Neuronal stem cell (in vitro differentiated cells): ENCODE data around the gene NRG2. TPM values are rescaled to one million over a fixed set of nuclear protein-coding genes. Genes with fewer than 3 reads are reported as not detected.

Experiments used
- DNase-seq: peaks from one replicate; pipeline ENCODE4 v3.0.0-alpha.2; 2013; ENCODE audit warnings: low spot score
- H2AFZ ChIP-seq: one replicate; pipeline ENCODE4 v1.6.1; 2013; ENCODE audit warnings: mild to moderate bottlenecking, low read length, inconsistent platforms
- H2AK5ac ChIP-seq: 2 replicates; pipeline ENCODE4 v1.6.1; 2013; ENCODE audit warnings: low read depth, mild to moderate bottlenecking, inconsistent platforms, low read length, moderate library complexity, mixed read lengths
- H2BK120ac ChIP-seq: 2 replicates; pipeline ENCODE4 v1.6.1; 2013; ENCODE audit warnings: low read depth, mild to moderate bottlenecking, inconsistent platforms, low read length, moderate library complexity, mixed read lengths
- H2BK12ac ChIP-seq: one replicate; pipeline ENCODE4 v1.6.1; 2013; ENCODE audit warnings: low read length, inconsistent platforms
- H2BK15ac ChIP-seq: 2 replicates; pipeline ENCODE4 v1.6.1; 2013; ENCODE audit warnings: mild to moderate bottlenecking, low read length, inconsistent platforms, mixed read lengths
- H2BK5ac ChIP-seq: one replicate; pipeline ENCODE4 v1.6.1; 2013; ENCODE audit warnings: inconsistent platforms, mild to moderate bottlenecking, low read length, moderate library complexity
- H3K14ac ChIP-seq: one replicate; pipeline ENCODE4 v1.6.1; 2013; ENCODE audit warnings: low read length, inconsistent platforms
- H3K18ac ChIP-seq: 2 replicates; pipeline ENCODE4 v1.6.1; 2013; ENCODE audit warnings: low read length, inconsistent platforms
- H3K23ac ChIP-seq: 2 replicates; pipeline ENCODE4 v1.6.1; 2013; ENCODE audit warnings: low read depth, mild to moderate bottlenecking, mixed read lengths, low read length, inconsistent platforms; ENCODE audit not compliant: poor library complexity
- H3K27ac ChIP-seq: replicated peaks from 3 replicates; pipeline ENCODE4 v1.5.1; 2013; ENCODE audit warnings: low read length, inconsistent platforms
- H3K27me3 ChIP-seq, 3 experiments: 2 replicates each; pipeline ENCODE4 v1.6.1; 2013; ENCODE audit warnings: low read length in 3 of 3, mild to moderate bottlenecking in 2 of 3, inconsistent platforms in 1 of 3, low read depth in 1 of 3, mixed read lengths in 1 of 3, moderate library complexity in 1 of 3; ENCODE audit not compliant: control insufficient read depth in 3 of 3, insufficient read depth in 3 of 3
- H3K36me3 ChIP-seq, 2 donors: replicated peaks in 1 of 2; 2 replicates each; pipeline ENCODE4 v1.6.1; 2013; ENCODE audit warnings: low read length in 2 of 2; ENCODE audit not compliant: control insufficient read depth in 2 of 2, insufficient read depth in 2 of 2
- H3K4ac ChIP-seq: 2 replicates; pipeline ENCODE4 v1.6.1; 2013; ENCODE audit warnings: inconsistent platforms, mild to moderate bottlenecking, low read length, moderate library complexity
- H3K4me1 ChIP-seq, 2 donors: 1 replicate in 1 of 2; 2 replicates in 1 of 2; pipeline ENCODE4 v1.6.1; 2013; ENCODE audit warnings: low read length in 2 of 2, low read depth in 1 of 2; ENCODE audit not compliant: control insufficient read depth in 2 of 2, insufficient read depth in 1 of 2
- H3K4me2 ChIP-seq: one replicate; pipeline ENCODE4 v1.6.1; 2013; ENCODE audit warnings: mild to moderate bottlenecking, low read length, inconsistent platforms; ENCODE audit not compliant: insufficient read depth, poor library complexity, severe bottlenecking
- H3K4me3 ChIP-seq, 2 donors: 2 replicates each; pipeline ENCODE4 v1.5.1; 2013; ENCODE audit warnings: low read length in 2 of 2, mild to moderate bottlenecking in 2 of 2, inconsistent platforms in 1 of 2, moderate library complexity in 1 of 2
- H3K79me1 ChIP-seq: one replicate; pipeline ENCODE4 v1.6.1; 2013; ENCODE audit warnings: low read depth, mild to moderate bottlenecking, inconsistent platforms, low read length, moderate library complexity
- H3K9ac ChIP-seq: one replicate; pipeline ENCODE4 v1.6.1; 2013; ENCODE audit warnings: mild to moderate bottlenecking, low read depth, low read length, inconsistent platforms; ENCODE audit not compliant: poor library complexity
- H3K9me3 ChIP-seq, 2 donors: replicated peaks in 1 of 2; 2 replicates each; pipeline versions ENCODE3 to v1.6.1; 2013; ENCODE audit warnings: low read length in 2 of 2, mild to moderate bottlenecking in 2 of 2, inconsistent platforms in 1 of 2, low read depth in 1 of 2, mixed read lengths in 1 of 2, moderate library complexity in 1 of 2; ENCODE audit not compliant: control insufficient read depth in 2 of 2, insufficient read depth in 1 of 2
- H4K8ac ChIP-seq: one replicate; pipeline ENCODE4 v1.6.1; 2013; ENCODE audit warnings: low read depth, mild to moderate bottlenecking, inconsistent platforms, low read length, moderate library complexity
- H4K91ac ChIP-seq: one replicate; pipeline ENCODE4 v1.6.1; 2013; ENCODE audit warnings: low read length, low read depth, mild to moderate bottlenecking, inconsistent platforms; ENCODE audit not compliant: poor library complexity
- WGBS, 2 donors: extraction: QIAGEN DNeasy Blood & Tissue Kit; methylation state at CpG; one replicate each; pipeline ENCODE4 v1.1.7; 2013; ENCODE audit warnings: missing lambda C conversion rate in 2 of 2, mixed read lengths in 1 of 2; ENCODE audit not compliant: insufficient read length in 2 of 2, insufficient replicate concordance in 1 of 2; ENCODE audit errors: extremely low coverage in 2 of 2; 5-methylcytosine and 5-hydroxymethylcytosine counted together
- polyA plus RNA-seq, 2 experiments: library from polyadenylated mRNA; stranded (reverse); fragments of 200-250 nt; gene quantifications; one replicate each; pipeline ENCODE4 v1.2.3, GENCODE V29; 2013

Gene NRG2
- polyA plus RNA-seq (2013, experiment 1 of 2), result 0.11 TPM
- polyA plus RNA-seq (2013, experiment 2 of 2), result 0.12 TPM

- Histone ChIP-seq H3K4ac (no peak within 1 kb of the TSS), H2BK5ac (peak within 1 kb of the TSS; percentile 66), H2BK120ac (peak within 1 kb of the TSS; percentile 47), H3K9ac (peak within 1 kb of the TSS; percentile 91), H3K18ac (peak within 1 kb of the TSS; percentile 93), H2BK15ac (peak within 1 kb of the TSS; percentile 75), H4K8ac (no peak within 1 kb of the TSS), H3K14ac (peak within 1 kb of the TSS; percentile 98), H3K4me1 (peaks cover 8 to 14% of the 10 kb centered on the region in 2 donors), H4K91ac (no peak within 1 kb of the TSS), H3K4me3 (peak within 1 kb of the TSS; percentile 53 to 76), H2BK12ac (peak within 1 kb of the TSS; percentile 58), H3K36me3 (no peaks in the 10 kb centered on the region), H2AFZ (peak within 1 kb of the TSS; percentile 100), H3K4me2 (peak within 1 kb of the TSS; percentile 100), H2AK5ac (no peak within 1 kb of the TSS), H3K9me3 (no peaks in the 10 kb centered on the region), H3K27me3 (peaks cover 12 to 68% (median 52%) of the 10 kb centered on the region in 3 experiments), H3K27ac (no peak within 1 kb of the TSS), H3K79me1 (no peaks in the 10 kb centered on the region), H3K23ac (peak within 1 kb of the TSS; percentile 95)
- peak; percentile 69 for DNase-seq
- no CpG with 5 or more reads among the region's 82 CpGs for WGBS, 2 donors
Measured at GRCh38 chr5:140042643-140043507, at the start of gene NRG2. Gene NRG2, minus strand, starts transcription at chr5:140043299.

GRCh38 chr5:140090251-140090650 lies 47.2 kb upstream of the NRG2 start:
- WGBS, 2 donors, result no CpG with 5 or more reads among the region's 1 CpG

GRCh38 chr5:140084541-140084940 lies 41.4 kb upstream of the NRG2 start:
- Histone ChIP-seq H3K4me2 (no peak overlapping the region), H3K18ac (no peak overlapping the region), H2AK5ac (no peak overlapping the region), H2BK5ac (no peak overlapping the region), H3K9me3 (no peaks in the 10 kb centered on the region), H2BK120ac (no peak overlapping the region), H2AFZ (no peak overlapping the region), H4K8ac (no peak overlapping the region), H3K27ac (no peak overlapping the region), H3K27me3 (peaks cover 0 to 40% (median 2%) of the 10 kb centered on the region in 3 experiments), H3K4me1 (no peaks in the 10 kb centered on the region), H3K4ac (no peak overlapping the region), H3K23ac (no peak overlapping the region), H3K36me3 (no peaks in the 10 kb centered on the region), H3K79me1 (no peaks in the 10 kb centered on the region), H3K4me3 (no peak overlapping the region), H3K9ac (no peak overlapping the region), H2BK12ac (no peak overlapping the region), H3K14ac (no peak overlapping the region), H2BK15ac (no peak overlapping the region), H4K91ac (no peak overlapping the region)
- no peak for DNase-seq
- WGBS, 2 donors, result no CpG with 5 or more reads among the region's 4 CpGs

More at GRCh38 chr5:140090251-140090650, 47.2 kb upstream of the NRG2 start:
- peaks cover 0 to 3% of the 10 kb centered on the region in 2 donors for H3K9me3 ChIP-seq
- no peak overlapping the region for H2BK15ac ChIP-seq
- H3K4me1 ChIP-seq, result no peaks in the 10 kb centered on the region
- no peak overlapping the region for H3K27ac ChIP-seq
- no peak overlapping the region for H2BK120ac ChIP-seq
- H2AK5ac ChIP-seq, result no peak overlapping the region
- H2BK12ac ChIP-seq, result no peak overlapping the region
- H3K4me2 ChIP-seq, result no peak overlapping the region
- H3K4me3 ChIP-seq, result no peak overlapping the region
- H3K4ac ChIP-seq, result no peak overlapping the region
- H3K79me1 ChIP-seq, result no peaks in the 10 kb centered on the region
- DNase-seq, result no peak
- H4K91ac ChIP-seq, result no peak overlapping the region
- no peak overlapping the region for H2BK5ac ChIP-seq
- no peak overlapping the region for H2AFZ ChIP-seq
- no peaks in the 10 kb centered on the region for H3K36me3 ChIP-seq
- no peak overlapping the region for H3K9ac ChIP-seq
- H3K14ac ChIP-seq, result no peak overlapping the region
- peaks cover 0 to 28% (median 0%) of the 10 kb centered on the region in 3 experiments for H3K27me3 ChIP-seq
- H3K18ac ChIP-seq, result no peak overlapping the region
- no peak overlapping the region for H3K23ac ChIP-seq
- no peak overlapping the region for H4K8ac ChIP-seq

GRCh38 chr5:140083650-140084049 lies 40.6 kb upstream of the NRG2 start:
- no peak overlapping the region for H2AFZ ChIP-seq
- no peak overlapping the region for H3K18ac ChIP-seq
- H3K4me1 ChIP-seq, result no peaks in the 10 kb centered on the region
- H2AK5ac ChIP-seq, result no peak overlapping the region
- no peaks in the 10 kb centered on the region for H3K9me3 ChIP-seq
- no CpG with 5 or more reads among the region's 1 CpG for WGBS, 2 donors
- peaks cover 0 to 37% (median 2%) of the 10 kb centered on the region in 3 experiments for H3K27me3 ChIP-seq
- H3K4me2 ChIP-seq, result no peak overlapping the region
- H2BK12ac ChIP-seq, result no peak overlapping the region
- H3K4ac ChIP-seq, result no peak overlapping the region
- no peak overlapping the region for H3K9ac ChIP-seq
- no peak overlapping the region for H3K14ac ChIP-seq
- H3K79me1 ChIP-seq, result no peaks in the 10 kb centered on the region
- DNase-seq, result no peak
- no peaks in the 10 kb centered on the region for H3K36me3 ChIP-seq
- H2BK5ac ChIP-seq, result no peak overlapping the region
- H2BK120ac ChIP-seq, result no peak overlapping the region
- no peak overlapping the region for H3K27ac ChIP-seq
- H3K23ac ChIP-seq, result no peak overlapping the region
- no peak overlapping the region for H3K4me3 ChIP-seq
- no peak overlapping the region for H2BK15ac ChIP-seq
- no peak overlapping the region for H4K91ac ChIP-seq
- H4K8ac ChIP-seq, result no peak overlapping the region
